IMR-90 (cell line): Measurements from ENCODE around the gene CCNT2. TPM values are rescaled to one million over a fixed set of nuclear protein-coding genes. Genes with fewer than 3 reads are reported as not detected.

ENCODE experiments used
- ATAC-seq: fragments of 200-7000 bp; cut with Tn5 transposase; 2 replicates; pipeline ENCODE4 v1.9.1; 2020; ENCODE audit warnings: low read depth, mild to moderate bottlenecking, moderate library complexity
- BruUV-seq: library from RNA; stranded (reverse); fragments of 400-500 nt; replicated peaks from 2 replicates; lab custom pipeline; 2021; lab: Mats Ljungman, UMichigan
- CTCF ChIA-PET: fragments of 300-600 bp; formaldehyde crosslinking; extraction: SDS; loops from one replicate; lab custom pipeline; 2021; ENCODE audit warnings: antibody characterized with exemption; lab: Yijun Ruan, JAX
- POLR2A ChIA-PET: fragments of 300-600 bp; sonication (Branson Sonifier 250); formaldehyde crosslinking; loops from one replicate; lab custom pipeline; 2022; ENCODE audit warnings: antibody characterized with exemption; ENCODE audit not compliant: unreplicated experiment; lab: Charles Lee
- DNase-seq: peaks from one replicate; pipeline ENCODE4 v3.0.0; 2013
- H2AFZ ChIP-seq: replicated peaks from 2 replicates; pipeline ENCODE3; 2013; ENCODE audit warnings: low read length, mild to moderate bottlenecking; ENCODE audit not compliant: poor library complexity
- H2AK5ac ChIP-seq: 2 replicates; pipeline ENCODE4 v1.6.1; 2013; ENCODE audit warnings: low read depth, low read length, inconsistent platforms
- H2AK9ac ChIP-seq: replicated peaks from 2 replicates; pipeline ENCODE3; 2013; ENCODE audit warnings: mild to moderate bottlenecking, low read depth, low read length, moderate library complexity; ENCODE audit not compliant: poor library complexity
- H2BK120ac ChIP-seq: 2 replicates; pipeline ENCODE4 v1.6.1; 2013; ENCODE audit warnings: low read depth, low read length, inconsistent platforms
- H2BK15ac ChIP-seq: 3 replicates; pipeline ENCODE4 v1.6.1; 2013; ENCODE audit warnings: low read depth, low read length, inconsistent platforms
- H2BK20ac ChIP-seq: 2 replicates; pipeline ENCODE4 v1.6.1; 2013; ENCODE audit warnings: low read depth, mild to moderate bottlenecking, inconsistent platforms, low read length, moderate library complexity
- H2BK5ac ChIP-seq: 2 replicates; pipeline ENCODE4 v1.6.1; 2013; ENCODE audit warnings: mild to moderate bottlenecking, low read depth, low read length, inconsistent platforms; ENCODE audit not compliant: poor library complexity, severe bottlenecking
- H3K14ac ChIP-seq: replicated peaks from 2 replicates; pipeline ENCODE4 v1.6.1; 2013; ENCODE audit warnings: low read depth, low read length, inconsistent platforms
- H3K18ac ChIP-seq: 2 replicates; pipeline ENCODE4 v1.6.1; 2013; ENCODE audit warnings: low read depth, low read length, control low read depth
- H3K23ac ChIP-seq: 2 replicates; pipeline ENCODE4 v1.6.1; 2013; ENCODE audit warnings: low read depth, low read length, inconsistent platforms
- H3K27ac ChIP-seq: 2 replicates; pipeline ENCODE4 v1.5.1; 2013; ENCODE audit warnings: mild to moderate bottlenecking, control low read depth, low read length; ENCODE audit not compliant: insufficient read depth
- H3K27me3 ChIP-seq: 2 replicates; pipeline ENCODE4 v1.6.1; 2013; ENCODE audit warnings: low read length; ENCODE audit not compliant: control insufficient read depth, insufficient read depth
- H3K36me3 ChIP-seq: 2 replicates; pipeline ENCODE4 v1.6.1; 2013; ENCODE audit warnings: low read length, mixed read lengths; ENCODE audit not compliant: control insufficient read depth, insufficient read depth
- H3K4ac ChIP-seq: 2 replicates; pipeline ENCODE4 v1.6.1; 2013; ENCODE audit warnings: low read depth, low read length, inconsistent platforms
- H3K4me1 ChIP-seq: 2 replicates; pipeline ENCODE4 v1.6.1; 2013; ENCODE audit warnings: low read length, mixed read lengths; ENCODE audit not compliant: control insufficient read depth, insufficient read depth
- H3K4me2 ChIP-seq: 2 replicates; pipeline ENCODE4 v1.6.1; 2013; ENCODE audit warnings: low read depth, mild to moderate bottlenecking, control low read depth, low read length, moderate library complexity
- H3K4me3 ChIP-seq: 2 replicates; pipeline ENCODE4 v1.5.1; 2013; ENCODE audit warnings: low read depth, mild to moderate bottlenecking, control low read depth, low read length, moderate library complexity; ENCODE audit not compliant: insufficient read depth
- H3K56ac ChIP-seq: 2 replicates; pipeline ENCODE4 v1.6.1; 2013; ENCODE audit warnings: low read length, inconsistent platforms; ENCODE audit not compliant: insufficient read depth; ENCODE audit errors: extremely low read depth
- H3K79me1 ChIP-seq, 2 experiments: 2 replicates each; pipeline ENCODE4 v1.6.1; 2013; ENCODE audit warnings: low read length in 2 of 2, inconsistent platforms in 1 of 2, low read depth in 1 of 2
- H3K9ac ChIP-seq: 2 replicates; pipeline ENCODE4 v1.6.1; 2013; ENCODE audit warnings: low read depth, low read length, control low read depth
- H3K9me1 ChIP-seq: 2 replicates; pipeline ENCODE4 v1.6.1; 2013; ENCODE audit warnings: low read length, inconsistent platforms; ENCODE audit not compliant: insufficient read depth
- H3K9me3 ChIP-seq: 2 replicates; pipeline ENCODE4 v1.6.1; 2013; ENCODE audit warnings: low read length; ENCODE audit not compliant: control insufficient read depth, insufficient read depth
- H4K20me1 ChIP-seq: 2 replicates; pipeline ENCODE4 v1.6.1; 2013; ENCODE audit warnings: low read length, inconsistent platforms; ENCODE audit not compliant: insufficient read depth
- H4K5ac ChIP-seq: 2 replicates; pipeline ENCODE4 v1.6.1; 2013; ENCODE audit warnings: mild to moderate bottlenecking, low read depth, low read length, control low read depth
- H4K8ac ChIP-seq, 2 experiments: 2 replicates each; pipeline ENCODE4 v1.6.1; 2013; ENCODE audit warnings: low read depth in 2 of 2, low read length in 2 of 2, control low read depth in 1 of 2, inconsistent platforms in 1 of 2
- H4K91ac ChIP-seq: 2 replicates; pipeline ENCODE4 v1.6.1; 2013; ENCODE audit warnings: low read depth, low read length, inconsistent platforms; ENCODE audit not compliant: insufficient read depth
- BHLHE40 ChIP-seq: fragments of 150-350 bp; IDR thresholded peaks from 2 replicates; pipeline ENCODE4 v1.6.1; 2016; ENCODE audit warnings: mild to moderate bottlenecking, low read depth, low read length
- CEBPB ChIP-seq: IDR thresholded peaks from 2 replicates; pipeline ENCODE4 v1.6.1; 2012; ENCODE audit warnings: low read depth, low read length, improper control_type of control experiment
- CHD1 ChIP-seq: IDR thresholded peaks from 2 replicates; pipeline ENCODE4 v1.6.1; 2012; ENCODE audit warnings: low read depth, low read length, improper control_type of control experiment
- FOS ChIP-seq: fragments of 150-350 bp; IDR thresholded peaks from 2 replicates; pipeline ENCODE4 v1.6.1; 2016; ENCODE audit warnings: low read depth, low read length
- MAFK ChIP-seq: IDR thresholded peaks from 2 replicates; pipeline ENCODE4 v1.6.1; 2012; ENCODE audit warnings: low read depth, low read length, improper control_type of control experiment
- MAZ ChIP-seq: IDR thresholded peaks from 2 replicates; pipeline ENCODE4 v1.6.1; 2012; ENCODE audit warnings: low read depth, mild to moderate bottlenecking, low read length, improper control_type of control experiment, moderate library complexity, borderline replicate concordance
- MXI1 ChIP-seq: IDR thresholded peaks from 2 replicates; pipeline ENCODE4 v1.6.1; 2012; ENCODE audit warnings: low read depth, mild to moderate bottlenecking, low read length, moderate library complexity, borderline replicate concordance
- NFE2L2 ChIP-seq: fragments of 150-350 bp; IDR thresholded peaks from 2 replicates; pipeline ENCODE4 v1.6.1; 2016; ENCODE audit warnings: low read depth, mild to moderate bottlenecking, low read length
- POLR2A ChIP-seq: IDR thresholded peaks from 2 replicates; pipeline ENCODE4 v1.6.1; 2012; ENCODE audit warnings: mild to moderate bottlenecking, low read depth, low read length
- RAD21 ChIP-seq: IDR thresholded peaks from 2 replicates; pipeline ENCODE4 v1.6.1; 2012; ENCODE audit warnings: low read length, improper control_type of control experiment
- RCOR1 ChIP-seq: IDR thresholded peaks from 2 replicates; pipeline ENCODE4 v1.6.1; 2012; ENCODE audit warnings: mild to moderate bottlenecking, low read length, improper control_type of control experiment; ENCODE audit not compliant: insufficient replicate concordance
- RFX5 ChIP-seq: IDR thresholded peaks from 2 replicates; pipeline ENCODE4 v1.8.0; 2012; ENCODE audit warnings: low read depth, mild to moderate bottlenecking, low read length, moderate library complexity
- SMC3 ChIP-seq: fragments of 150-350 bp; IDR thresholded peaks from 2 replicates; pipeline ENCODE4 v1.6.1; 2016; ENCODE audit warnings: low read depth, mild to moderate bottlenecking, antibody characterized with exemption, low read length, moderate library complexity
- WGBS, 2 experiments: methylation state at CpG; one replicate each; pipeline versions ENCODE4 v1.1.5 to v1.1.7; 2013; ENCODE audit warnings: missing lambda C conversion rate in 2 of 2; ENCODE audit not compliant: insufficient read length in 1 of 2; ENCODE audit errors: extremely low coverage in 2 of 2; 5-methylcytosine and 5-hydroxymethylcytosine counted together
- dilution Hi-C: fragments of 300-500 bp; cut with HindIII; formaldehyde crosslinking; loops from one replicate; pipeline ENCODE4 v1.14.3; 2018; ENCODE audit warnings: low sequenced_read_pairs; ENCODE audit not compliant: unreplicated experiment
- in situ Hi-C: fragments of 300-500 bp; cut with MboI; formaldehyde crosslinking; loops from 3 replicates; pipeline ENCODE4 v1.14.3; 2019; ENCODE audit warnings: low sequenced_read_pairs, inconsistent platforms, mixed read lengths
- intact Hi-C: fragments of 100-400 bp; cut with micrococcal nuclease; formaldehyde crosslinking; loops from 2 replicates; pipeline ENCODE4 v1.10.0; 2022
- polyA plus RNA-seq, 3 experiments: library from polyadenylated mRNA; depleted of rRNA; stranded (reverse); fragments of >200 nt; gene quantifications; 2 replicates each; pipeline ENCODE4 v1.2.3, GENCODE V29; 2012; ENCODE audit warnings: low replicate concordance in 1 of 3
- total RNA-seq: library from RNA; depleted of rRNA; stranded (reverse); fragments of >200 nt; gene quantifications from 2 replicates; pipeline ENCODE4 v1.2.3, GENCODE V29; 2012
- TF ChIP-seq, protein P1 (sequence below): fragments of 150-350 bp; IDR thresholded peaks from 2 replicates; pipeline ENCODE4 v1.6.1; 2016; ENCODE audit warnings: low read depth, mild to moderate bottlenecking, low read length, moderate library complexity, borderline replicate concordance
- TF ChIP-seq, protein P2 (sequence below): conservative IDR thresholded peaks from 2 replicates; pipeline ENCODE4 v1.5.1; 2012; ENCODE audit warnings: mild to moderate bottlenecking, low read depth, low read length, improper control_type of control experiment
- TF ChIP-seq, protein P3 (sequence below): fragments of 150-350 bp; IDR thresholded peaks from 2 replicates; pipeline ENCODE4 v1.6.1; 2017; ENCODE audit warnings: mild to moderate bottlenecking, antibody characterized with exemption, low read length, low read depth

CCNT2 gene
- total and polyA plus RNA-seq, 2 of the 4 experiments (the other 2 are of a cell fraction) = 8.8 to 44.6 TPM

DNA sequence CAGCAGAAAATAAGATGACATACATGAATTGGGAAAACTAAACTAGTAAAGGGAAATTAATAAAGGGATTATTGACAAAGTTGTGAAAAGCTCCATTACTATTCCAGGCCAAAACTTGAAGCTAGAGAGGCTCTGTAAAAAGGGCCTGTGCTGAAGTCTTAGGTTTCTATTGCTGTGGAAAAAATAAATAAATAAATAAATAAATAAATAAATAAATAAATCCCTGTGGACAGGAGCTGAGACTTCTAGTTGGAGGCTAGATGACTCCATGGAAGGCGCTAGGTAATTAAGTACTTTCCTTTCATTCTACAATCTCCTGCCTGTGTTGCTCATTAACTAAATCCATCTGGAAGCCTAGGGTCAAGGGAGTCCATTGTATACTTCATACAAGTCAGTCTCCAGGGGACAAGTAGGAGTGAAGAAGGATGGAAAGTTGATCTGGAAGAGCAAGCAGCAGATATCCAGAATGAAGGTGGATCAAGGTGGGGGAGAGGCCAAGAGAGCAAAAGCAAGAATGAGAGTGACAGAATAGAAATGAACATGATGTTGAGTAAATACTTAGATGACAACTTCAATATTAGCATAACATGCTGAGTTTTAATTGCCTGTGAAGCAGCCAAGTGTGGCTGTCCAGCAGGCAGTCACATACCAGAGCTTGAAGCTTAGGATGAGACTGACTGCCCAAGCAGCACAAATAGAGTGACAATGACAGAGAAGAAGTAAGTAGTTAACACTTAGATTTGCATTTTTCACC lies 26.2 kb upstream of the CCNT2 start:
- ATAC-seq (no peak), DNase-seq (no peak)
- BruUV-seq = no TSS peak
- Histone ChIP-seq H2BK15ac (no peak overlapping the region), H3K4me2 (no peak overlapping the region), H3K27me3 (no peaks in the 10 kb centered on the region), H4K91ac (no peak overlapping the region), H3K23ac (no peak overlapping the region), H3K4me3 (no peak overlapping the region), H2AK5ac (no peak overlapping the region), H4K5ac (no peak overlapping the region), H3K9me1 (no peaks in the 10 kb centered on the region), H3K9me3 (no peaks in the 10 kb centered on the region), H3K14ac (no peak overlapping the region), H3K4ac (no peak overlapping the region), H2BK5ac (no peak overlapping the region), H4K20me1 (no peaks in the 10 kb centered on the region), H3K27ac (no peak overlapping the region), H2AFZ (no peak overlapping the region), H2AK9ac (no peak overlapping the region), H2BK120ac (no peak overlapping the region), H3K79me1 (no peaks in the 10 kb centered on the region), H3K9ac (no peak overlapping the region), H3K18ac (no peak overlapping the region), H3K56ac (no peak overlapping the region), H4K8ac (no peak overlapping the region), H3K4me1 (no peaks in the 10 kb centered on the region), H3K36me3 (no peaks in the 10 kb centered on the region), H2BK20ac (no peak overlapping the region)
- dilution Hi-C loops = no loop called here
- POLR2A ChIA-PET = no interaction called here
- TF ChIP-seq SMC3 (no peak), CHD1 (no peak), BHLHE40 (no peak), MXI1 (no peak), POLR2A (no peak), NFE2L2 (no peak), RCOR1 (no peak), FOS (no peak), CEBPB (no peak), RAD21 (no peak), MAZ (no peak), RFX5 (no peak), MAFK (no peak)
- TF ChIP-seq, protein P1, sequence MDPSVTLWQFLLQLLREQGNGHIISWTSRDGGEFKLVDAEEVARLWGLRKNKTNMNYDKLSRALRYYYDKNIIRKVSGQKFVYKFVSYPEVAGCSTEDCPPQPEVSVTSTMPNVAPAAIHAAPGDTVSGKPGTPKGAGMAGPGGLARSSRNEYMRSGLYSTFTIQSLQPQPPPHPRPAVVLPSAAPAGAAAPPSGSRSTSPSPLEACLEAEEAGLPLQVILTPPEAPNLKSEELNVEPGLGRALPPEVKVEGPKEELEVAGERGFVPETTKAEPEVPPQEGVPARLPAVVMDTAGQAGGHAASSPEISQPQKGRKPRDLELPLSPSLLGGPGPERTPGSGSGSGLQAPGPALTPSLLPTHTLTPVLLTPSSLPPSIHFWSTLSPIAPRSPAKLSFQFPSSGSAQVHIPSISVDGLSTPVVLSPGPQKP = no peak
- TF ChIP-seq, protein P2, sequence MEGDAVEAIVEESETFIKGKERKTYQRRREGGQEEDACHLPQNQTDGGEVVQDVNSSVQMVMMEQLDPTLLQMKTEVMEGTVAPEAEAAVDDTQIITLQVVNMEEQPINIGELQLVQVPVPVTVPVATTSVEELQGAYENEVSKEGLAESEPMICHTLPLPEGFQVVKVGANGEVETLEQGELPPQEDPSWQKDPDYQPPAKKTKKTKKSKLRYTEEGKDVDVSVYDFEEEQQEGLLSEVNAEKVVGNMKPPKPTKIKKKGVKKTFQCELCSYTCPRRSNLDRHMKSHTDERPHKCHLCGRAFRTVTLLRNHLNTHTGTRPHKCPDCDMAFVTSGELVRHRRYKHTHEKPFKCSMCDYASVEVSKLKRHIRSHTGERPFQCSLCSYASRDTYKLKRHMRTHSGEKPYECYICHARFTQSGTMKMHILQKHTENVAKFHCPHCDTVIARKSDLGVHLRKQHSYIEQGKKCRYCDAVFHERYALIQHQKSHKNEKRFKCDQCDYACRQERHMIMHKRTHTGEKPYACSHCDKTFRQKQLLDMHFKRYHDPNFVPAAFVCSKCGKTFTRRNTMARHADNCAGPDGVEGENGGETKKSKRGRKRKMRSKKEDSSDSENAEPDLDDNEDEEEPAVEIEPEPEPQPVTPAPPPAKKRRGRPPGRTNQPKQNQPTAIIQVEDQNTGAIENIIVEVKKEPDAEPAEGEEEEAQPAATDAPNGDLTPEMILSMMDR = no peak
- TF ChIP-seq, protein P3, sequence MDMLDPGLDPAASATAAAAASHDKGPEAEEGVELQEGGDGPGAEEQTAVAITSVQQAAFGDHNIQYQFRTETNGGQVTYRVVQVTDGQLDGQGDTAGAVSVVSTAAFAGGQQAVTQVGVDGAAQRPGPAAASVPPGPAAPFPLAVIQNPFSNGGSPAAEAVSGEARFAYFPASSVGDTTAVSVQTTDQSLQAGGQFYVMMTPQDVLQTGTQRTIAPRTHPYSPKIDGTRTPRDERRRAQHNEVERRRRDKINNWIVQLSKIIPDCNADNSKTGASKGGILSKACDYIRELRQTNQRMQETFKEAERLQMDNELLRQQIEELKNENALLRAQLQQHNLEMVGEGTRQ = no peak
- in situ Hi-C loops = no loop called here
- intact Hi-C loops = no loop called here
- CTCF ChIA-PET = interaction anchor here (1.5 kb wide), 1 partner anchor 110 kb away, joined by 4 read pairs; no protein-coding TSS in a partner anchor
- WGBS, 2 experiments = no CpG with 5 or more reads among the region's 1 CpG
